HCT116 (cell line): ENCODE results near the gene SETX. TPM values are rescaled to one million over a fixed set of nuclear protein-coding genes. Genes with fewer than 3 reads are reported as not detected.

Experiments
- ATAC-seq: fragments of 200-7000 bp; cut with Tn5 transposase; 2 replicates; pipeline ENCODE4 v1.9.1; 2020; ENCODE audit warnings: mild to moderate bottlenecking, moderate library complexity
- BruUV-seq: library from RNA; stranded (reverse); fragments of 400-500 nt; replicated peaks from 2 replicates; lab custom pipeline; 2021; lab: Mats Ljungman, UMichigan
- CTCF ChIA-PET: fragments of 300-600 bp; sonication (Branson Sonifier 250); formaldehyde crosslinking; loops from one replicate; lab custom pipeline; 2021; ENCODE audit warnings: antibody characterized with exemption; lab: Charles Lee
- POLR2A ChIA-PET: fragments of 300-600, 350-600 bp; sonication (Branson Sonifier 250); formaldehyde crosslinking; loops from one replicate; lab custom pipeline; 2021; ENCODE audit warnings: antibody characterized with exemption; lab: Charles Lee
- RAD21 ChIA-PET, 2 experiments: fragments of 300-600 bp; sonication (Branson Sonifier 250); formaldehyde crosslinking; loops; one replicate each; lab custom pipeline; 2023; ENCODE audit warnings: low total read pairs in 2 of 2; ENCODE audit not compliant: uncharacterized antibody in 2 of 2, unreplicated experiment in 2 of 2, low non-redundant PET in 1 of 2; lab: Charles Lee
- DNase-seq: peaks from one replicate; pipeline ENCODE4 v3.0.0-alpha.2; 2010; ENCODE audit warnings: low read depth, low spot score
- H2AFZ ChIP-seq: fragments of 200-600 bp; shearing (Covaris generic), sonication (generic); 2 replicates; pipeline ENCODE4 v1.6.1; 2017; ENCODE audit warnings: low read depth, mixed run types, mixed read lengths, antibody characterized with exemption, low read length; ENCODE audit not compliant: poor library complexity, severe bottlenecking
- H3K27ac ChIP-seq: 2 replicates; pipeline ENCODE4 v1.5.1; 2012; ENCODE audit warnings: low read depth, low read length
- H3K27me3 ChIP-seq: fragments of 200-600 bp; sonication (generic); 2 replicates; pipeline ENCODE4 v1.6.1; 2016; ENCODE audit warnings: mixed run types, low read length, mixed read lengths; ENCODE audit not compliant: insufficient read depth
- H3K36me3 ChIP-seq, 2 experiments: fragments of 200-500 bp in 1 of 2; fragments of 200-600 bp in 1 of 2; sonication (Bioruptor generic) in 1 of 2; sonication (generic) in 1 of 2; 2 replicates each; pipeline versions ENCODE4 v1.5.1 to v1.6.1; 2014 to 2016; ENCODE audit warnings: low read length in 2 of 2, inconsistent platforms in 1 of 2, mixed read lengths in 1 of 2, mixed run types in 1 of 2; ENCODE audit not compliant: insufficient read depth in 2 of 2, control insufficient read depth in 1 of 2
- H3K4me1 ChIP-seq, 2 experiments: fragments of 200-600 bp in 1 of 2; sonication (generic) in 1 of 2; 2 replicates each; pipeline versions ENCODE4 v1.5.1 to v1.6.1; 2012 to 2017; ENCODE audit warnings: low read length in 2 of 2, inconsistent platforms in 1 of 2, mild to moderate bottlenecking in 1 of 2, mixed read lengths in 1 of 2, mixed run types in 1 of 2, moderate library complexity in 1 of 2; ENCODE audit not compliant: insufficient read depth in 2 of 2, control insufficient read depth in 1 of 2
- H3K4me2 ChIP-seq: fragments of 200-600 bp; sonication (generic); 2 replicates; pipeline ENCODE4 v1.6.1; 2017; ENCODE audit warnings: mixed run types, low read length, mixed read lengths
- H3K4me3 ChIP-seq, 2 experiments: fragments of 200-600 bp in 1 of 2; sonication (generic) in 1 of 2; replicated peaks in 1 of 2; 2 replicates each; pipeline ENCODE4 v1.5.1; 2011 to 2016; ENCODE audit warnings: low read length in 2 of 2, control low read depth in 1 of 2, low read depth in 1 of 2, mild to moderate bottlenecking in 1 of 2, mixed read lengths in 1 of 2, mixed run types in 1 of 2
- H3K79me2 ChIP-seq: fragments of 200-600 bp; sonication (generic); 2 replicates; pipeline ENCODE4 v1.6.1; 2017; ENCODE audit warnings: mild to moderate bottlenecking, mixed run types, low read length, moderate library complexity, mixed read lengths; ENCODE audit not compliant: insufficient read depth
- H3K9ac ChIP-seq: fragments of 200-600 bp; sonication (generic); 2 replicates; pipeline ENCODE4 v1.6.1; 2016; ENCODE audit warnings: low read length, mixed read lengths
- H3K9me2 ChIP-seq: fragments of 200-600 bp; sonication (generic), shearing (Covaris generic); 2 replicates; pipeline ENCODE4 v1.6.1; 2017; ENCODE audit warnings: mixed run types, mild to moderate bottlenecking, moderate library complexity; ENCODE audit not compliant: insufficient read depth
- H3K9me3 ChIP-seq, 2 experiments: fragments of 200-500 bp in 1 of 2; fragments of 200-600 bp in 1 of 2; sonication (Bioruptor generic) in 1 of 2; sonication (generic) in 1 of 2; 2 replicates each; pipeline ENCODE4 v1.6.1; 2014 to 2017; ENCODE audit warnings: low read length in 2 of 2, mixed read lengths in 2 of 2, inconsistent platforms in 1 of 2, low read depth in 1 of 2, mild to moderate bottlenecking in 1 of 2, mixed run types in 1 of 2, moderate library complexity in 1 of 2; ENCODE audit not compliant: control insufficient read depth in 1 of 2, insufficient read depth in 1 of 2
- H4K20me1 ChIP-seq: fragments of 200-600 bp; sonication (generic), shearing (Covaris generic); 2 replicates; pipeline ENCODE4 v1.6.1; 2017; ENCODE audit warnings: mixed run types, mild to moderate bottlenecking, moderate library complexity; ENCODE audit not compliant: insufficient read depth
- ELF1 ChIP-seq: IDR thresholded peaks from 2 replicates; pipeline ENCODE4 v1.6.1; 2012; ENCODE audit warnings: low read depth, borderline replicate concordance
- MAX ChIP-seq: IDR thresholded peaks from 2 replicates; pipeline ENCODE4 v1.6.1; 2012
- REST ChIP-seq: IDR thresholded peaks from 2 replicates; pipeline ENCODE4 v1.6.1; 2012; ENCODE audit warnings: low read depth
- ZFX ChIP-seq: fragments of 450-650 bp; IDR thresholded peaks from 2 replicates; pipeline ENCODE4 v1.6.1; 2017
- intact Hi-C: fragments of 100-400 bp; cut with micrococcal nuclease; formaldehyde crosslinking; loops from 2 replicates; pipeline ENCODE4 v1.10.0; 2022
- total RNA-seq: library from RNA; stranded (reverse); gene quantifications from one replicate; pipeline ENCODE4 v1.2.1, GENCODE V29; 2021; ENCODE audit not compliant: unreplicated experiment
- TF ChIP-seq, protein P1 (sequence below): IDR thresholded peaks from 2 replicates; pipeline ENCODE4 v1.6.1; 2012
- TF ChIP-seq, protein P2 (sequence below): IDR thresholded peaks from 2 replicates; pipeline ENCODE4 v1.6.1; 2011; ENCODE audit warnings: mild to moderate bottlenecking, low read length, moderate library complexity; ENCODE audit not compliant: insufficient replicate concordance; ENCODE audit errors: extremely low read depth

The SETX gene
- total RNA-seq, 1 experiment from 2014 or later = 38.5 TPM

- CTCF ChIA-PET = no interaction called here
- Histone ChIP-seq H3K27me3 (no peaks in the 10 kb centered on the region), H3K27ac (no peak overlapping the region), H4K20me1 (no peaks in the 10 kb centered on the region), H3K9me2 (no peaks in the 10 kb centered on the region), H2AFZ (no peak overlapping the region), H3K4me1 (peaks cover 0 to 3% of the 10 kb centered on the region in 2 experiments; a peak in 1 of 4 replicates), H3K4me2 (no peak overlapping the region), H3K4me3 (no peak overlapping the region), H3K9ac (no peak overlapping the region), H3K79me2 (no peaks in the 10 kb centered on the region), H3K36me3 (no peaks in the 10 kb centered on the region), H3K9me3 (peaks cover 5 to 15% of the 10 kb centered on the region in 2 experiments; a peak in 2 of 4 replicates)
- BruUV-seq = no TSS peak
- DNase-seq (no peak), ATAC-seq (no peak)
- TF ChIP-seq, protein P1, sequence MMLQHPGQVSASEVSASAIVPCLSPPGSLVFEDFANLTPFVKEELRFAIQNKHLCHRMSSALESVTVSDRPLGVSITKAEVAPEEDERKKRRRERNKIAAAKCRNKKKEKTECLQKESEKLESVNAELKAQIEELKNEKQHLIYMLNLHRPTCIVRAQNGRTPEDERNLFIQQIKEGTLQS = no peak
- TF ChIP-seq ELF1 = no peak
- no peak for TF ChIP-seq MAX
- no peak for TF ChIP-seq REST
- no peak for TF ChIP-seq ZFX
- TF ChIP-seq, protein P2, sequence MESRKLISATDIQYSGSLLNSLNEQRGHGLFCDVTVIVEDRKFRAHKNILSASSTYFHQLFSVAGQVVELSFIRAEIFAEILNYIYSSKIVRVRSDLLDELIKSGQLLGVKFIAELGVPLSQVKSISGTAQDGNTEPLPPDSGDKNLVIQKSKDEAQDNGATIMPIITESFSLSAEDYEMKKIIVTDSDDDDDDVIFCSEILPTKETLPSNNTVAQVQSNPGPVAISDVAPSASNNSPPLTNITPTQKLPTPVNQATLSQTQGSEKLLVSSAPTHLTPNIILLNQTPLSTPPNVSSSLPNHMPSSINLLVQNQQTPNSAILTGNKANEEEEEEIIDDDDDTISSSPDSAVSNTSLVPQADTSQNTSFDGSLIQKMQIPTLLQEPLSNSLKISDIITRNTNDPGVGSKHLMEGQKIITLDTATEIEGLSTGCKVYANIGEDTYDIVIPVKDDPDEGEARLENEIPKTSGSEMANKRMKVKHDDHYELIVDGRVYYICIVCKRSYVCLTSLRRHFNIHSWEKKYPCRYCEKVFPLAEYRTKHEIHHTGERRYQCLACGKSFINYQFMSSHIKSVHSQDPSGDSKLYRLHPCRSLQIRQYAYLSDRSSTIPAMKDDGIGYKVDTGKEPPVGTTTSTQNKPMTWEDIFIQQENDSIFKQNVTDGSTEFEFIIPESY = no peak
- POLR2A ChIA-PET = no interaction called here
- RAD21 ChIA-PET = no interaction called here
- intact Hi-C loops = no loop called here
These were observed 105.7 kb downstream of the SETX start for GRCh38 chr9:132249123-132249522.
